Ectodermal cell (in vitro differentiated cells): ENCODE data around the gene SH3PXD2A.
"Not testable (repeated sequence)": the region's sequence is repeated elsewhere in the genome, so short reads cannot be mapped to it uniquely, and the experiment has no call there.

Experiments used
- H3K27ac ChIP-seq: 2 replicates; pipeline ENCODE4 v1.7.0; 2013; ENCODE audit warnings: mild to moderate bottlenecking, low read depth, low read length; ENCODE audit not compliant: insufficient read depth, poor library complexity, severe bottlenecking
- H3K27me3 ChIP-seq: 2 replicates; pipeline ENCODE4 v1.7.0; 2013; ENCODE audit warnings: mild to moderate bottlenecking, low read length; ENCODE audit not compliant: insufficient read depth, control insufficient read depth, poor library complexity, severe bottlenecking
- H3K36me3 ChIP-seq: one replicate; pipeline ENCODE4 v1.7.0; 2013; ENCODE audit warnings: low read length; ENCODE audit not compliant: control insufficient read depth, insufficient read depth
- H3K4me1 ChIP-seq: one replicate; pipeline ENCODE4 v1.7.0; 2013; ENCODE audit warnings: low read length; ENCODE audit not compliant: control insufficient read depth, insufficient read depth
- H3K4me3 ChIP-seq: 2 replicates; pipeline ENCODE4 v1.7.0; 2013; ENCODE audit warnings: low read depth, low read length, control low read depth; ENCODE audit not compliant: insufficient read depth
- H3K9me3 ChIP-seq: 2 replicates; pipeline ENCODE4 v1.7.0; 2013; ENCODE audit warnings: mild to moderate bottlenecking, low read length, moderate library complexity; ENCODE audit not compliant: control insufficient read depth
- WGBS, 2 experiments: methylation state at CpG; one replicate each; pipeline ENCODE4 v1.1.7; 2013; ENCODE audit warnings: missing lambda C conversion rate in 2 of 2; 5-methylcytosine and 5-hydroxymethylcytosine counted together

SH3PXD2A gene

GRCh38 chr10:103610083-103610472, 245.3 kb downstream of the SH3PXD2A start:
- Histone ChIP-seq H3K27me3 (no peaks in the 10 kb centered on the region), H3K4me3 (no peak overlapping the region), H3K36me3 (peaks cover 4% of the 10 kb centered on the region), H3K4me1 (no peaks in the 10 kb centered on the region), H3K9me3 (no peaks in the 10 kb centered on the region), H3K27ac (no peak overlapping the region)
- WGBS, 2 experiments: 91 to 96% methylated on average over 2 of the region's 2 CpGs

DNA sequence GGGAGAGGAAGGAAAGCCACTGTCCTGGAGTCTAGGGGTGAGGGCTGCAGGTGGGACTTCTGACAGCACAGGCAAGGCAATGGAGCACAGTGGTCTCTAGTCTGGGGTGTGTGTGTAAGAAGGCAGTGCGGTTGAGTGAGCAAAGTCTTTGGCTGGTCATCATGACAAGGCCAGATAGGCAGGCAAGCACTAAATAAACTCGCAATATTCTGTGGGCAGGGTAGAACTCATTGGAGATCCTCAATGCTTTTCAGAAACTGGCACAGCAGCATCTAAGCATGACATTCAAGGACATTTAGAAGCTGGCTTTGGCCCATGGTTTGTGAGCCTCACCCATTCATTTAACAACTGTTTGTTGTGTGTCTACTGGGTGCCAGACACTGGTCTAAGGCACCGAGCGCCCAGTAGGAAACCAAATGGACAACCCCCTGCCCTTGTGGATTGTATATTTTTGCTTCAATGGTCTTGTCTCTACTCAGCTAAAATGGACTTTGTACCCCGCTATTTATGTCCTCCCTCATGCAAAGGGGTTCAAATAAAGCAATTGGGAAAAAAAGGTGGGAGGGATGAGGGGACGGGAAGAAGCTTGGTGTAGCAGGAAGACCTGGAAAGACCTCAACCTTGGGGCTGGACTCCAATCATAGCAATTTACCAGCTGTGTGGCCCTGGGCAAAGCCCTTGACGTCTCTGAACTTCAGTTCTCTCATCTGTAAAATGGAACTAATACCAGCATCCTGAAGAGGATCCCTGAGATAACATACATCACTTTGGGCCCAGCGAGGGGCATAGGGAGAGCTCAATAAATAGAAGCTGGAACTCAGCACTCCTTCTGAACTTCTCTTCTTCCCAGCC, 245.9 kb downstream of the SH3PXD2A start:
- Histone ChIP-seq H3K36me3 (peaks cover 4% of the 10 kb centered on the region), H3K27ac (no peak overlapping the region)
- WGBS, 2 experiments: 95 to 96% methylated on average over 8 of the region's 8 CpGs

DNA sequence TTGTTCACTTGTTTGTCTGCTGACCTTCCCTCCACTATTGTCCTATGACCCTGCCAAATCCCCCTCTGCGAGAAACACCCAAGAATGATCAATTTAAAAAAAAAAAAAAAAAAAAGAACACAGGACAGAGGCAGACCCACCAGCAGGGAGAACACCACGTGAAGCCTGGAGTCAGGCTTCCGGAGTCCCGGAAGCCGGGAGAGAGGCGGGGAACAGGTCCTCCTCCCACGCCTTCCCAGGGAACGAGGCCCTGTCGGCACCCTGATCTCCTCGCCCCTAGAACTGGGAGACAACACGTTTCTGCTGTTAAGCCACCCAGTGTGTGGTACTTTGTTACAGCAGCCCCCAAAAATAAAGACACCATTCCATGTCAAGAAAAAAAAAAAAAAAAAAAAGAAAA, 247.3 kb downstream of the SH3PXD2A start:
- H3K36me3 ChIP-seq, H3K4me1 ChIP-seq, H3K4me3 ChIP-seq, H3K27me3 ChIP-seq, H3K27ac ChIP-seq, H3K9me3 ChIP-seq: not testable (repeated sequence)
- WGBS, 2 experiments: 83 to 85% methylated on average over 10 of the region's 11 CpGs

More for the DNA sequence above, 245.9 kb downstream of the SH3PXD2A start:
- no peak overlapping the region for H3K4me3 ChIP-seq
- H3K9me3 ChIP-seq: no peaks in the 10 kb centered on the region
- H3K4me1 ChIP-seq: no peaks in the 10 kb centered on the region
- no peaks in the 10 kb centered on the region for H3K27me3 ChIP-seq

- H3K4me1 ChIP-seq, H3K27ac ChIP-seq, H3K27me3 ChIP-seq, H3K4me3 ChIP-seq, H3K36me3 ChIP-seq, H3K9me3 ChIP-seq: not testable (repeated sequence)
- WGBS, 2 experiments: 95 to 96% methylated on average over 31 to 32 of the region's 32 CpGs
Observed at GRCh38 chr10:103607051-103607450, 248.3 kb downstream of the SH3PXD2A start.

DNA sequence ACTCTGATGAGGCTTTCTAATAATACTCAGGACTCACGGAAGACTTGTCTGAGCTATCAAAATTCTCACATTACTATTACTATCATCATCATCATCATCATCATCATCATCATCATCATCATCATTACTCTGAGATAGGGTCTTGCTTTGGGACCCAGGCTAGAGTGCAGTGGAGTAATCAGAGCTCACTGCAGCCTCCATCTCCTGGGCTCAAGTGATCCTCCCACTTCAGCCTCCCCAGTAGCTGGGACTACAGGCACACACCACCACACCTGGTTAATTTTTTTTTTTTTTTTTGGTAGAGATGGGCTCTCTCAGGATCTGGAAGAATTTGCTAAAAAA, 249.3 kb downstream of the SH3PXD2A start:
- not testable (repeated sequence) for H3K27ac ChIP-seq, H3K9me3 ChIP-seq, H3K4me3 ChIP-seq, H3K27me3 ChIP-seq, H3K4me1 ChIP-seq, H3K36me3 ChIP-seq
- 92 to 100% methylated on average over 1 of the region's 1 CpG for WGBS, 2 experiments

DNA sequence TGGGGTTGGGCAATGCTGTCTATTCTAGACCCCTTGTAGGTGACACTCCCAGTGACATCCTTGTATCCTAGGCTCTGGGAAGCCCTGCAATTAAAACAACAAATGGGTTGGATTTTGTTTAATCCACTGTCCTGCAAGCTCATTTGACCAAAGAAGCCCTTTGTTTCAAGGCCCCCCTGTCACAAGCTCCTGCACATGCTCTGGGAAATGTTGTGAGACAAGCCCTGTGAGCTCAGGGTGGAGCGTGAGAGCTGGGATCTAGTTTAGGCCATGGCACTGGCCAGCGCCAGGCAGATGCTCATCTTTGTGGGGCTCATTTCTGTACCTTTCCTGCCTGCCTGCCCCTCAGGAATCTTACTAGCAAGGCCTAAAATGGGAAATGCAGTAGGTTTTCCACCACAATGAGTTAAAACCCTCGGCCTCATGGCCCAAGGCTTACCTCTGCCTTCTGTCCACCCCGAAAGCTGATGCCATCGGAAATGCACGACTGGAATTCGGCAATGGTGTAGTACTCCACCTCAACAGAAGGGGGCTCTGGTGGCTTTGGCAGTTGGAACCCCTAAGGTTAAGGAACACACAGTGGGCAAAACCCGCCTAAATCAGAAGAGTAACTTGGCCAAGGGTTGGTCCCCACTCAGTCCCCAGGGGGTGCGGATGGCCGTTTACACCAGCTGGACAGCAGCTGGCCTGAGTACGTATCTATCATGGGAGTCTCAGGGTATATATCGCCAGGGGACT, 249.8 kb downstream of the SH3PXD2A start:
- Histone ChIP-seq H3K27ac (no peak overlapping the region), H3K9me3 (no peaks in the 10 kb centered on the region), H3K4me3 (no peak overlapping the region), H3K36me3 (peaks cover 4% of the 10 kb centered on the region), H3K27me3 (no peaks in the 10 kb centered on the region), H3K4me1 (no peaks in the 10 kb centered on the region)
- 90 to 93% methylated on average over 12 of the region's 12 CpGs for WGBS, 2 experiments

- H3K27ac ChIP-seq: no peak overlapping the region
- H3K9me3 ChIP-seq: no peaks in the 10 kb centered on the region
- H3K27me3 ChIP-seq: no peaks in the 10 kb centered on the region
- H3K4me1 ChIP-seq: no peaks in the 10 kb centered on the region
- H3K36me3 ChIP-seq: no peaks in the 10 kb centered on the region
- WGBS, 2 experiments: 95 to 96% methylated on average over 23 of the region's 23 CpGs
- H3K4me3 ChIP-seq: no peak overlapping the region
Observed at GRCh38 chr10:103603382-103603781, 252.0 kb downstream of the SH3PXD2A start.

DNA sequence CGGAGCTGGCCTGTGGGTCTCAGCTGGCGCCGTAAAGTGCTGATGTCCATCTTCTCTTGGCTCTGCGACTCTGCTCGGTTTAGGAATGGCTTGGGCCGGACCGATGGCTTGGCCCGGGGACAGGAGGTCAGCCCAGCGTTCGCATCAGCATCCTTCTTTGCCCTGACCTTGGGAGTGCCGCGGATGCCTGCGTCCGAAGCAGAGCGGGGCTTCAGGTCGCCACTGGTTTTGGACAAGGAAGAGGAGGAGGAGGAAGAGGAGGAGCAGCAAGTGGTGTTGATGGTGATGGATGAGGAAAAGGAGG, 252.6 kb downstream of the SH3PXD2A start:
- Histone ChIP-seq H3K9me3 (no peaks in the 10 kb centered on the region), H3K27me3 (no peaks in the 10 kb centered on the region), H3K36me3 (no peaks in the 10 kb centered on the region), H3K4me1 (no peaks in the 10 kb centered on the region), H3K4me3 (no peak overlapping the region), H3K27ac (no peak overlapping the region)
- 96 to 97% methylated on average over 16 of the region's 16 CpGs for WGBS, 2 experiments

- Histone ChIP-seq H3K27ac (no peak overlapping the region), H3K36me3 (no peaks in the 10 kb centered on the region), H3K9me3 (no peaks in the 10 kb centered on the region), H3K4me1 (no peaks in the 10 kb centered on the region), H3K4me3 (no peak overlapping the region), H3K27me3 (no peaks in the 10 kb centered on the region)
- WGBS, 2 experiments: 96% methylated on average over 47 of the region's 47 CpGs
Observed at GRCh38 chr10:103602028-103602851, 253.1 kb downstream of the SH3PXD2A start.

DNA sequence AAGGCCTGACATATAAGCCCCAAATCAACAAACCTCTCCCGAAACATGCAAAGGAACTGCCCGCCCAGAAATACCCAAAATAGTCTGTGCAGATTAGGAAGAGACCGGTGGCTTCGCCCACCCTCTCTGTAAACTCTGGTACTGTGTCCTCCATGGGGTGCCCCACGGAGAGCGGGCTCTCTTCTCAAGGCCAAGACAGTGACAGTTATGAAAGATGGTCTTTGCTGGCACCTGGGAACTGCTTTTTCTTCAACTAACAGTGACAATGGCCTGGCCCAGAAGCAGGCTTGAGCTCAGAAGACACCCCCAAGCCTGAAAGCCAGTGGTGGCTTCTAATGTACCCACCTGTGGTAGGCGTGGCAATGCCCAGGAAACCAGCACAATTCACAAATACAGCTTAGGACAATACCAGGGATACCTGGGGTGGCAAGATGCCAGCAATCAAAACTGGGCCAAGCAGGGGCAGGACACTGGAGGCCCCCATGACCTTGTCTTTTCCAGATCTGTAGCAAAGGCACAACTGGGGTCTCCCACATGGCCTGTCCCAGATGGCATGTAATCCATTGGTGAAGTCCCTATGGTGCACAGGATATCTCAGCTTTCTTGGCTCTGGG, 254.3 kb downstream of the SH3PXD2A start:
- H3K4me1 ChIP-seq: no peaks in the 10 kb centered on the region
- no peaks in the 10 kb centered on the region for H3K9me3 ChIP-seq
- 92 to 93% methylated on average over 7 of the region's 7 CpGs for WGBS, 2 experiments
- no peaks in the 10 kb centered on the region for H3K36me3 ChIP-seq
- no peaks in the 10 kb centered on the region for H3K27me3 ChIP-seq
- no peak overlapping the region for H3K27ac ChIP-seq
- H3K4me3 ChIP-seq: no peak overlapping the region
